ENCODE results near the gene LPP. TPM values are rescaled to one million over a fixed set of nuclear protein-coding genes. Genes with fewer than 3 reads are reported as not detected.

Gene LPP
- total RNA-seq, 1 experiment from 2014 or later: 0.04 TPM

DNA sequence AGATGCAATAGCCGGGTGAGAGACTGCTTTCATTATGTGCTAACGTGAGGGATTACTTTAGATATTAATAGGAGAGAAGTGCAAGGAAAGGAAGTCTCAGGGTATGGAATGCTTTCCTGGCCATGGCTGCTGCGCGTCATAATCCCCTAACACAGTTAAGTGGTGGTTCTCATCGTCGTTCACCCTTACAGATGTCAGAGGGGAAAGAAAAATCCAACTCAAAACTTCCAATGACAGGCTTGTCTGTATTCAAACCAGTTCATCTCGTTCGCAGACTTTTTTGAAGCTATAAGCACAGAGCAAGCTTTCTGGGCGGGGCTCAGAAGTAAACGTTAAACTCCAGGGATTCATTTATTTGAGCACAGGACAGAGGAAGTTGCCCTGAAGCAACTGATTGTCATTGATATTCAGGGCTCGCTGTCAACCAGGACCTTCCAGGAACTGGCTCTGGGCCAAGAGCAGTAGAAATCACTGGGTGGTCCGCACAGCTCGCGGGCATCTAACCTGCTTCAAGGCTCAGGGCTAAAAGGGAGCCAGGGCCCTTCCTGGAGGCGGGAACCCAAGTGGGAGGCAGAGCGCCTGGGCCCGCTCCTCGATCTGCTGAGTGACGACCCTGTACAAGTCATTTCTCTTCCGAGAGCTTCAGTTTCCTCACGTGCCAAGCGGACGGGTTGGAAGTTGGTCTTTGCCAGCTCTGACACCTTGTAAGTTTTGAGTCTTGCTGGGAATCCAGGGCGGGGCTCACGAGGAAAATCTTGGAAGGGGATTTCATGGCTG, 1.1 kb upstream of the LPP start:
- H3K9me3 ChIP-seq (replicated peaks): no peaks in the 10 kb centered on the region
- H3K27ac ChIP-seq: no peak overlapping the region
- no peaks in the 10 kb centered on the region for H3K36me3 ChIP-seq
- H3K27me3 ChIP-seq: no peaks in the 10 kb centered on the region
- peak overlapping the region; percentile 34; the same call in 1 of the 2 replicates for H3K4me3 ChIP-seq
- H3K4me1 ChIP-seq: no peaks in the 10 kb centered on the region
- DNase-seq: peak; percentile 8 to 28

DNA sequence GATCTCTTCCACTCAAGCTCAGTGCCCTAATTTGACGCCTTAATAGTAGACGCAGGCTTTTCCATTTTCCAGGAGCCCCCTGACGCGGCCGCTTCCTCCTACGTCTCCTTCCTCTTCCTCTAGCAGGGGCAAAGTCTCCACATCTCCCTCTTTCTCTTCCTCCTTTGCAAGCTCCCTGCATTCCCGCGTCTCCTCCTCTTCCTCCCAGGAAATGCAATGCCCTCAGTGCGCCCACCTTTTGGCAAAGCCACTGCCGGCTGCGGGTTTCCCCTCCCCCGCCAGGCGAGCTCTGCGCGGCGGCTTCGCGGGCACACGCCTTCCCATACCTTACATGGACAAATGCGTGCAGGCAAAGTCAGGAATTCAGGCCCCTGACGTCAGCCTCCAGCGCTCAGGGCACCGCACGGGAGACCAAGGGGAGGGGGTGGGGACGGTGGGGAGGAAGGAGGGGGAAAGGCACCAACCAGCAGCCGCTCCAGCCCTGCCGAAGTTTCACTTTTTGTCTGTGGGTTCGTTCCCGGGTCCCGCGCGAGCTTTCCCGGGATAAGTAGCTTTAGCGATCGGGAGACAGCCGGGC, 432 bp upstream of the LPP start:
- Histone ChIP-seq H3K27ac (no peak overlapping the region), H3K9me3 (replicated peaks) (no peaks in the 10 kb centered on the region), H3K4me1 (no peaks in the 10 kb centered on the region), H3K27me3 (no peaks in the 10 kb centered on the region), H3K4me3 (peak overlapping the region; percentile 34), H3K36me3 (no peaks in the 10 kb centered on the region)
- peak; percentile 5 to 18 for DNase-seq

- Histone ChIP-seq H3K27ac (no peak overlapping the region), H3K36me3 (no peaks in the 10 kb centered on the region), H3K27me3 (no peaks in the 10 kb centered on the region), H3K4me3 (no peak overlapping the region), H3K4me1 (no peaks in the 10 kb centered on the region), H3K9me3 (replicated peaks) (no peaks in the 10 kb centered on the region)
- DNase-seq: no peak
Observed at GRCh38 chr3:188154809-188155574, 1.0 kb downstream of the LPP start.

DNA sequence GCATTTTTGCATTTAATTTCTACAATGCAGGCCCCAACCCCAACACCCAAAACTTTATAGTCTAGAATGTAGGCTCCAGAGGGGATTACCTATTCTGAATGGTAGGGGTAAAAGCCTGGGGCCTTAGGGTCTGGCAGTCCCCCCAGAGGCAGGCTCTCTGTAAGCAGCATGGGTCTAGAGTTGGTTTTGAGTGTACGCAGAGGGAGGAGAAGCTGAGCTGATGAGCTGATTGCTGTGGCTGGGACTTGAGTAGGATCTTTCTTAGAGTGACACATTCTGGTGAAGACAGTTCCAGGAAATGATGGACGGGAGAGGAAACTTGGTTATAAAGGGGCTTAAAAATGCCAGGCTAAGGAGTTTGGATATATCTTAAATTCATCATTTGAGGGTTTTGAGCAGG, 2.1 kb downstream of the LPP start:
- H3K27me3 ChIP-seq: no peaks in the 10 kb centered on the region
- H3K9me3 ChIP-seq (replicated peaks): no peaks in the 10 kb centered on the region
- no peak overlapping the region for H3K27ac ChIP-seq
- H3K36me3 ChIP-seq: no peaks in the 10 kb centered on the region
- H3K4me3 ChIP-seq: no peak overlapping the region
- no peaks in the 10 kb centered on the region for H3K4me1 ChIP-seq
- no peak for DNase-seq

DNA sequence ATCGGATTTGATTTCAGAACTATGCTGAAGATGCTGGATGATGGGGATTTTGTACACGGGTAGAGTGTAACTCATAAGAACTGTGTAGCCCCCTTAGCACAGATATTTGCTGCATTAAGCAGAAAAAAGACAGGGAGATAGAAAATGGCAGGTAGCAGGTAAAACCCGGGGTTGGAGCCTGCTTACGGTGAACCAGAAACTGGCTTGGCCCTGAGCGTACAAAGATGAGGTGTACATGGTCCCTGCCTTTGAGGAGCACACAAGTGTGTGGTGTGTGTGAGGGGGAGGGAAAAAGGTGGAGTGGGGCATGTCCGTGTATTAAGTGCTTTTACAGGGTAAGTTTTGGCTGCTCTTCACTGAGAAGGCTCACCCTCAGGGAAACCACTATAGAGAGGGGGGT, 3.5 kb downstream of the LPP start:
- Histone ChIP-seq H3K36me3 (no peaks in the 10 kb centered on the region), H3K27ac (no peak overlapping the region)

GRCh38 chr3:188157971-188158370, 4.0 kb downstream of the LPP start:
- Histone ChIP-seq H3K4me1 (no peaks in the 10 kb centered on the region), H3K36me3 (no peaks in the 10 kb centered on the region), H3K27ac (no peak overlapping the region), H3K9me3 (replicated peaks) (no peaks in the 10 kb centered on the region), H3K4me3 (no peak overlapping the region), H3K27me3 (no peaks in the 10 kb centered on the region)
- no peak for DNase-seq

More for the DNA sequence above, 3.5 kb downstream of the LPP start:
- Histone ChIP-seq H3K9me3 (replicated peaks) (no peaks in the 10 kb centered on the region), H3K4me1 (no peaks in the 10 kb centered on the region), H3K27me3 (no peaks in the 10 kb centered on the region), H3K4me3 (no peak overlapping the region)
- no peak for DNase-seq

DNA sequence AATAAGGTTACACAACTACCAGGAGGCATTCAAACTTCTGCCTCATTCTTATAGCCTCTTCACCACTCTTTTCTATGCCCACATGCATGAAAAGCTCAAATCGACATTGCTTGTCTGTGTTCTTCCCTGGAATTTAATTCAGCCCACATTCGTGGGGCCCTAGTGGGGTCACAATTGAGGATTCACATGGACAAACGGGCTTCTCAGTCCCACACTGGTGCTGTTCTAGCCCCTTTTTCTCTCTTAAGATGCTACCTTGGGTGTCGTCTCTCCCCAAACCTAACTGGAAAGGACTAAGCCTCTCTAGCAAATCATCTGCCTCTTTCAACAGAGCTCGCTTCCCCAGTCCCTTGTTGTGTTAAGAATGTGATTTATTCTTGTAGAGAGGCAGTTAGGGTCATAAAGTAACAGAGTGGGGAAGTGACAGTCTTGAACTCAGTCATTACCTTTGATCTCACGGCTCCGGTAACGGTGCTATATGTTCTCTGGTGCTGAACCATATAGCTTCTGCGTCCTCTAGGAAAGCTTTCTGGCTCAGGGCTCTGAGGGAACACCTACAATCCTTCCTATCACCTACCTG, 4.9 kb downstream of the LPP start:
- Histone ChIP-seq H3K4me1 (no peaks in the 10 kb centered on the region), H3K9me3 (replicated peaks) (no peaks in the 10 kb centered on the region)
- no peak for DNase-seq

DNA sequence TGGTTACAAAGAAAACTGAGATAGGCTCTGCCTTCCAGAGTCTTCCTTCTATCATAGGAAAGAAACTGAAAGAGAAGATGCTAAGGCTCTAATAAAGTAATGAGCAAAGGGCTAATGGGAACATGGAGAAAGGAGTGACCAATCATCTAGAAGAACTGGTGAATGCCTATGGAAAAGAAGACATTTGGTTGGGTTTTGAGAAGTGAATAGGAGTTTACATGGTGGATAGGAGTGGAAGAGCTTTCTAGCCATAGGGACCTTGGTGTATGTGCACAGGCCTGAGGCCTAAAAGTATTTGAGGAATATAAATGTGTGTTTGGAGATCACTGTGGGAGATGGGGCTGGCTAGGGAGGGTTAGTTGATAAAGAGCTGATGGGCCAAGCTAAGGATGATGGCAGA, 6.8 kb downstream of the LPP start:
- no peaks in the 10 kb centered on the region for H3K36me3 ChIP-seq
- H3K27ac ChIP-seq: no peak overlapping the region
- no peaks in the 10 kb centered on the region for H3K9me3 ChIP-seq (replicated peaks)
- no peak for DNase-seq
- no peaks in the 10 kb centered on the region for H3K27me3 ChIP-seq
- no peaks in the 10 kb centered on the region for H3K4me1 ChIP-seq
- H3K4me3 ChIP-seq: no peak overlapping the region

More for the DNA sequence above, 4.9 kb downstream of the LPP start:
- Histone ChIP-seq H3K36me3 (no peaks in the 10 kb centered on the region), H3K27ac (no peak overlapping the region), H3K4me3 (no peak overlapping the region), H3K27me3 (no peaks in the 10 kb centered on the region)

DNA sequence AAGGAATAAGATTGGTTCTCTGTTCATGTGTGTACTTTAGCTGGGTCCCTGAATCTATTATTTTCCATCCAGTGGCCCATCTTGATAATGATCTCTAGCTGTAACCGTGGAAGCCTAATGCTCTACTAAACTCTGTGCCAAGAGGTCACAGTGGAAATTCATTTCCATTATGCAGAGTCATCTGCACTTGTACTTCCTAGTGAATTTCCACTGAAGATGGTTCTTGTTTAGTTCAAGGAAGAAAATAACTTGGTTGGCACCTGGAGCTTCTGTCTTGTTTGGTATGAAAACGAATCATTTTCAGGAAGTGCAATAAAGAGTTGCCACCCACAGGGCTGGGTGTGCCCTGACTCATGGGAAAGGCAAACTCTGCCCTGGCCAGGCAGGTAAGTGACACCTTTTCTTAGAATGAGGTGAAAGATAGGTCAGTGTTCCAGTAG, 10.3 kb downstream of the LPP start:
- no peaks in the 10 kb centered on the region for H3K27me3 ChIP-seq
- DNase-seq: no peak
- no peaks in the 10 kb centered on the region for H3K36me3 ChIP-seq
- H3K9me3 ChIP-seq (replicated peaks): no peaks in the 10 kb centered on the region
- no peaks in the 10 kb centered on the region for H3K4me1 ChIP-seq
- H3K4me3 ChIP-seq: no peak overlapping the region
- H3K27ac ChIP-seq: no peak overlapping the region

GRCh38 chr3:188165596-188165995, 11.6 kb downstream of the LPP start:
- no peaks in the 10 kb centered on the region for H3K36me3 ChIP-seq
- no peak for DNase-seq
- no peak overlapping the region for H3K27ac ChIP-seq
- no peaks in the 10 kb centered on the region for H3K4me1 ChIP-seq
- no peak overlapping the region for H3K4me3 ChIP-seq
- no peaks in the 10 kb centered on the region for H3K9me3 ChIP-seq (replicated peaks)
- no peaks in the 10 kb centered on the region for H3K27me3 ChIP-seq

GRCh38 chr3:188166441-188166840, 12.5 kb downstream of the LPP start:
- Histone ChIP-seq H3K27me3 (no peaks in the 10 kb centered on the region), H3K4me3 (no peak overlapping the region), H3K4me1 (no peaks in the 10 kb centered on the region), H3K27ac (no peak overlapping the region), H3K36me3 (no peaks in the 10 kb centered on the region), H3K9me3 (replicated peaks) (no peaks in the 10 kb centered on the region)
- DNase-seq: no peak

- no peaks in the 10 kb centered on the region for H3K27me3 ChIP-seq
- no peaks in the 10 kb centered on the region for H3K36me3 ChIP-seq
- no peak for DNase-seq
- H3K9me3 ChIP-seq (replicated peaks): no peaks in the 10 kb centered on the region
- no peak overlapping the region for H3K4me3 ChIP-seq
- no peaks in the 10 kb centered on the region for H3K4me1 ChIP-seq
- H3K27ac ChIP-seq: no peak overlapping the region
Observed at GRCh38 chr3:188168186-188168585, 14.2 kb downstream of the LPP start.

GRCh38 chr3:188168648-188169047, 14.7 kb downstream of the LPP start:
- Histone ChIP-seq H3K27me3 (no peaks in the 10 kb centered on the region), H3K9me3 (replicated peaks) (no peaks in the 10 kb centered on the region), H3K4me3 (no peak overlapping the region), H3K4me1 (no peaks in the 10 kb centered on the region), H3K36me3 (no peaks in the 10 kb centered on the region), H3K27ac (no peak overlapping the region)
- DNase-seq: no peak

DNA sequence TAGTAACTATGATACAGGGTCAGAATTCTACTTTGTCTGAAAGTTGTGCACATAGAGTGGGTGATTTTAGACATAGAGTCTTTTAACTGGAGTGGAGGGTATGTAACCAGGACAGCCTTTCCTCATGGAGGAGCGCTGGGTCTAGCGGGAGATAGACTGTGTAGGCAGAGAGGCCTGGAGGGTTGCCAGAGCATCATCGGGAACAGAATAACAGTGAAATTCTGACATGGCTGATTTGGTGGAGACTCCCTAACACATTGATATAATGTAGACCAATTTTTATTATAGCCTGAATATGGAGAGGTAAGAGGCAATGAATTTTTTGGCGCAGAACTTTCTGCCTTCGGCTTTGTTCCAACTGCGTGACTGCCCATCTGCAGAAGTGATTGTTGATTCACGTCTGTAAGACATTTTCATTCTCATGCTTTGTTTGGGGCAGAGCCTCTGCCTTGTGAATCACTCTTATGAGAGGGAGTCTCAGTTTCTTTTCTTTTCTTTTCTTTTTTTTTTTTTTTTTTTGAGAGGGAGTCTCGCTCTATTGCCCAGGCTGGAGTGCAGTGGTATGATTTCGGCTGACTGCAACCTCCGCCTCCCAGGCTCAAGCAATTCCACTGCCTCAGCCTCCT, 16.0 kb downstream of the LPP start:
- H3K36me3 ChIP-seq: no peaks in the 10 kb centered on the region
- no peaks in the 10 kb centered on the region for H3K4me1 ChIP-seq
- no peak for DNase-seq
- no peak overlapping the region for H3K27ac ChIP-seq
- no peak overlapping the region for H3K4me3 ChIP-seq
- no peaks in the 10 kb centered on the region for H3K9me3 ChIP-seq (replicated peaks)
- no peaks in the 10 kb centered on the region for H3K27me3 ChIP-seq

Measured in SJCRH30 (cell line).